H1 (cell line): ENCODE data around the gene CD79A. TPM values are rescaled to one million over a fixed set of nuclear protein-coding genes. Genes with fewer than 3 reads are reported as not detected.
A peak's percentile ranks its signal among the peaks of the same experiment; 100 is the strongest.

Experiments used
- CTCF ChIA-PET: fragments of 300-600 bp; sonication (Branson Sonifier 250); formaldehyde crosslinking; loops from one replicate; lab custom pipeline; 2021; ENCODE audit not compliant: partially characterized antibody; lab: Charles Lee
- POLR2A ChIA-PET: fragments of 300-600 bp; sonication (Branson Sonifier 250); formaldehyde crosslinking; loops from one replicate; lab custom pipeline; 2021; ENCODE audit warnings: inconsistent platforms; ENCODE audit not compliant: partially characterized antibody; lab: Charles Lee
- DNase-seq, 2 experiments: peaks; one replicate each; pipeline versions ENCODE4 v3.0.0 to v3.0.0-alpha.2; 2010 to 2022; ENCODE audit warnings: low spot score in 2 of 2, low read depth in 1 of 2, mixed read lengths in 1 of 2
- FAIRE-seq: peaks from 2 replicates; lab custom pipeline; 2011; peaks lifted over from hg19 to GRCh38; lab: Jason Lieb, UNC
- H2AFZ ChIP-seq: 2 replicates; pipeline ENCODE4 v1.8.1; 2012; ENCODE audit warnings: low read length, inconsistent platforms
- H2AK5ac ChIP-seq: 2 replicates; pipeline ENCODE4 v1.6.1; 2013; ENCODE audit warnings: low read depth, low read length
- H2BK120ac ChIP-seq: replicated peaks from 2 replicates; pipeline ENCODE3; 2013; ENCODE audit warnings: low read depth, low read length, inconsistent platforms
- H2BK12ac ChIP-seq: 2 replicates; pipeline ENCODE4 v1.6.1; 2013; ENCODE audit warnings: low read depth, low read length
- H2BK15ac ChIP-seq: 2 replicates; pipeline ENCODE4 v1.6.1; 2013; ENCODE audit warnings: low read length
- H2BK20ac ChIP-seq: 2 replicates; pipeline ENCODE4 v1.6.1; 2013; ENCODE audit warnings: low read length
- H2BK5ac ChIP-seq: 2 replicates; pipeline ENCODE4 v1.6.1; 2013; ENCODE audit warnings: low read depth, low read length
- H3K14ac ChIP-seq: 2 replicates; pipeline ENCODE4 v1.6.1; 2013; ENCODE audit warnings: inconsistent platforms; ENCODE audit not compliant: insufficient read length
- H3K18ac ChIP-seq: 2 replicates; pipeline ENCODE4 v1.6.1; 2013; ENCODE audit warnings: low read length; ENCODE audit errors: extremely low read depth
- H3K23ac ChIP-seq: 2 replicates; pipeline ENCODE4 v1.6.1; 2013; ENCODE audit warnings: inconsistent platforms; ENCODE audit not compliant: insufficient read length
- H3K23me2 ChIP-seq: 2 replicates; pipeline ENCODE4 v1.6.1; 2013; ENCODE audit warnings: low read depth, low read length
- H3K27ac ChIP-seq: 2 replicates; pipeline ENCODE4 v1.6.1; 2011; ENCODE audit warnings: low read depth, low read length, inconsistent platforms
- H3K27me3 ChIP-seq, 4 experiments: replicated peaks in 1 of 4; 1 replicate in 1 of 4; 2 replicates in 3 of 4; pipeline versions ENCODE4 v1.6.1 to v1.8.1; 2011 to 2013; ENCODE audit warnings: low read length in 3 of 4, mild to moderate bottlenecking in 3 of 4, inconsistent platforms in 2 of 4, mixed read lengths in 2 of 4, moderate library complexity in 1 of 4; ENCODE audit not compliant: control insufficient read depth in 3 of 4, insufficient read depth in 3 of 4; ENCODE audit errors: extremely low read depth in 1 of 4
- H3K36me3 ChIP-seq, 4 experiments: 2 replicates each; pipeline versions ENCODE4 v1.6.1 to v1.8.1; 2011 to 2013; ENCODE audit warnings: mild to moderate bottlenecking in 4 of 4, low read length in 3 of 4, moderate library complexity in 2 of 4, control low read depth in 1 of 4, inconsistent platforms in 1 of 4; ENCODE audit not compliant: insufficient read depth in 4 of 4, control insufficient read depth in 2 of 4
- H3K4ac ChIP-seq: replicated peaks from 2 replicates; pipeline ENCODE3; 2013; ENCODE audit warnings: low read length, low read depth, mixed read lengths, inconsistent platforms; ENCODE audit not compliant: insufficient read length
- H3K4me1 ChIP-seq, 4 experiments: replicated peaks in 1 of 4; 1 replicate in 1 of 4; 2 replicates in 3 of 4; pipeline versions ENCODE4 v1.6.1 to v1.8.1; 2011 to 2013; ENCODE audit warnings: low read length in 3 of 4, inconsistent platforms in 2 of 4, mixed read lengths in 1 of 4; ENCODE audit not compliant: insufficient read depth in 4 of 4, control insufficient read depth in 3 of 4
- H3K4me2 ChIP-seq, 2 experiments: 2 replicates each; pipeline versions ENCODE4 v1.6.1 to v1.8.1; 2011 to 2013; ENCODE audit warnings: low read depth in 2 of 2, low read length in 2 of 2, control low read depth in 1 of 2, inconsistent platforms in 1 of 2, mild to moderate bottlenecking in 1 of 2; ENCODE audit not compliant: insufficient read depth in 1 of 2
- H3K4me3 ChIP-seq, 4 experiments: fragments of 200-600, 300-600 bp in 1 of 4; sonication (generic), shearing (Covaris generic), sonication (Bioruptor Twin) in 1 of 4; 2 replicates each; pipeline versions ENCODE4 v1.5.1 to v1.8.1; 2011 to 2016; ENCODE audit warnings: low read length in 4 of 4, low read depth in 3 of 4, control low read depth in 2 of 4, inconsistent platforms in 2 of 4, mild to moderate bottlenecking in 2 of 4, mixed read lengths in 1 of 4, moderate library complexity in 1 of 4; ENCODE audit not compliant: insufficient read depth in 2 of 4; ENCODE audit errors: extremely low read depth in 1 of 4
- H3K56ac ChIP-seq: replicated peaks from 2 replicates; pipeline ENCODE3; 2013; ENCODE audit warnings: low read depth, mild to moderate bottlenecking, mixed read lengths, low read length, inconsistent platforms; ENCODE audit not compliant: insufficient read length
- H3K79me1 ChIP-seq: 2 replicates; pipeline ENCODE4 v1.6.1; 2013; ENCODE audit warnings: low read depth, low read length, control low read depth
- H3K79me2 ChIP-seq, 2 experiments: 2 replicates each; pipeline versions ENCODE4 v1.6.1 to v1.8.1; 2012 to 2013; ENCODE audit warnings: low read length in 2 of 2, mild to moderate bottlenecking in 2 of 2, inconsistent platforms in 1 of 2; ENCODE audit not compliant: insufficient read depth in 2 of 2, control insufficient read depth in 1 of 2
- H3K9ac ChIP-seq, 4 experiments: replicated peaks in 1 of 4; 1 replicate in 1 of 4; 2 replicates in 3 of 4; pipeline versions ENCODE4 v1.6.1 to v1.8.1; 2011 to 2013; ENCODE audit warnings: low read depth in 3 of 4, low read length in 3 of 4, control low read depth in 2 of 4, mild to moderate bottlenecking in 2 of 4, moderate library complexity in 2 of 4, inconsistent platforms in 1 of 4; ENCODE audit errors: extremely low read depth in 1 of 4
- H3K9me3 ChIP-seq, 2 experiments: 2 replicates each; pipeline versions ENCODE4 v1.6.1 to v1.8.1; 2012 to 2013; ENCODE audit warnings: mild to moderate bottlenecking in 2 of 2, moderate library complexity in 2 of 2, control low read depth in 1 of 2, inconsistent platforms in 1 of 2, low read depth in 1 of 2, low read length in 1 of 2, mixed read lengths in 1 of 2; ENCODE audit not compliant: insufficient read depth in 2 of 2
- H4K20me1 ChIP-seq, 2 experiments: replicated peaks in 1 of 2; 2 replicates each; pipeline versions ENCODE3 to v1.8.1; 2011 to 2013; ENCODE audit warnings: inconsistent platforms in 2 of 2, low read length in 2 of 2, mild to moderate bottlenecking in 1 of 2; ENCODE audit not compliant: insufficient read depth in 2 of 2, control insufficient read depth in 1 of 2
- H4K5ac ChIP-seq: 2 replicates; pipeline ENCODE4 v1.6.1; 2013; ENCODE audit warnings: low read length, low read depth, mixed read lengths, inconsistent platforms; ENCODE audit not compliant: insufficient read length
- H4K8ac ChIP-seq: 2 replicates; pipeline ENCODE4 v1.8.0; 2013; ENCODE audit warnings: mild to moderate bottlenecking, moderate library complexity, low read length, inconsistent platforms; ENCODE audit not compliant: insufficient read depth; ENCODE audit errors: extremely low read depth
- H4K91ac ChIP-seq: replicated peaks from 2 replicates; pipeline ENCODE3; 2013; ENCODE audit warnings: low read length, mixed read lengths, inconsistent platforms; ENCODE audit not compliant: insufficient read length
- TBP ChIP-seq: IDR thresholded peaks from 2 replicates; pipeline ENCODE4 v1.6.1; 2011; ENCODE audit warnings: low read depth, low read length, improper control_type of control experiment
- YY1 ChIP-seq: IDR thresholded peaks from 2 replicates; pipeline ENCODE4 v1.6.1; 2011; ENCODE audit warnings: low read depth, mild to moderate bottlenecking, low read length
- WGBS, 2 experiments: shearing (Covaris generic) in 1 of 2; methylation state at CpG; one replicate each; pipeline versions ENCODE4 v1.1.6 to v1.1.7; 2013 to 2015; ENCODE audit warnings: low lambda C conversion rate in 2 of 2, mixed read lengths in 2 of 2, inconsistent platforms in 1 of 2, low coverage in 1 of 2, missing lambda C conversion rate in 1 of 2; ENCODE audit not compliant: insufficient replicate concordance in 2 of 2, insufficient coverage in 1 of 2, insufficient read length in 1 of 2; ENCODE audit errors: extremely low coverage in 1 of 2, missing lambda C conversion rate in 1 of 2; 5-methylcytosine and 5-hydroxymethylcytosine counted together
- polyA plus RNA-seq, 7 experiments: library from polyadenylated mRNA; depleted of rRNA in 3 of 7; stranded (reverse) in 5 of 7; unstranded in 2 of 7; fragments of >200 nt in 5 of 7; fragments of 200-250 nt in 2 of 7; gene quantifications; 1 replicate in 5 of 7; 2 replicates in 1 of 7; 4 replicates in 1 of 7; pipeline versions ENCODE4 v1.2.1 to v1.2.3, GENCODE V29; 2011 to 2013; ENCODE audit warnings: missing spikeins in 2 of 7, mixed read lengths in 2 of 7
- total RNA-seq: library from RNA; stranded (reverse); fragmentation: NEBNext Ultra II Directional; extraction: Animal tissue kit (Norgen Biotek cat#: 25700); gene quantifications from 2 replicates; pipeline ENCODE4 v1.2.1, GENCODE V29; 2021
- TF ChIP-seq, protein P1 (sequence below): IDR thresholded peaks from 2 replicates; pipeline ENCODE4 v1.6.1; 2012; ENCODE audit warnings: inconsistent platforms
- TF ChIP-seq, protein P2 (sequence below): IDR thresholded peaks from 2 replicates; pipeline ENCODE4 v1.6.1; 2012; ENCODE audit warnings: inconsistent platforms

Gene CD79A
- total and polyA plus RNA-seq, 2 of the 8 experiments (the other 6 are each of a cell fraction or from before 2014, with no cell fraction given) = 0.54 to 0.77 TPM

- WGBS, 2 experiments = 5% methylated on average over 23 of the region's 23 CpGs; no CpG with 5 or more reads in 1 of the 2 experiments
- peak overlapping the region; percentile 10 for H4K5ac ChIP-seq
- H3K4me1 ChIP-seq = peaks cover 3 to 21% (median 12%) of the 10 kb centered on the region in 4 experiments
- H3K9ac ChIP-seq = peak overlapping the region in 3 of 4 experiments; percentile 5 to 39 (median 23); a peak in 3 of 7 replicates
- H4K20me1 ChIP-seq = peaks cover 3% of the 10 kb centered on the region in 2 experiments
- peak overlapping the region; percentile 79; the same call in 1 of the 2 replicates for H2AFZ ChIP-seq
- DNase-seq (no peak), FAIRE-seq (no peak)
- H3K36me3 ChIP-seq = no peaks in the 10 kb centered on the region
- peaks cover 2% of the 10 kb centered on the region; the same call in 1 of the 2 replicates for H3K79me1 ChIP-seq
- no peak overlapping the region for H3K23ac ChIP-seq
- H3K4ac ChIP-seq = no peak overlapping the region
- no peaks in the 10 kb centered on the region for H3K9me3 ChIP-seq
- TF ChIP-seq, protein P1, sequence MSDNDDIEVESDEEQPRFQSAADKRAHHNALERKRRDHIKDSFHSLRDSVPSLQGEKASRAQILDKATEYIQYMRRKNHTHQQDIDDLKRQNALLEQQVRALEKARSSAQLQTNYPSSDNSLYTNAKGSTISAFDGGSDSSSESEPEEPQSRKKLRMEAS = peak; percentile 56; the same call in 1 of the 2 replicates
- no peak for TF ChIP-seq YY1
- TF ChIP-seq TBP = no peak
- TF ChIP-seq, protein P2, sequence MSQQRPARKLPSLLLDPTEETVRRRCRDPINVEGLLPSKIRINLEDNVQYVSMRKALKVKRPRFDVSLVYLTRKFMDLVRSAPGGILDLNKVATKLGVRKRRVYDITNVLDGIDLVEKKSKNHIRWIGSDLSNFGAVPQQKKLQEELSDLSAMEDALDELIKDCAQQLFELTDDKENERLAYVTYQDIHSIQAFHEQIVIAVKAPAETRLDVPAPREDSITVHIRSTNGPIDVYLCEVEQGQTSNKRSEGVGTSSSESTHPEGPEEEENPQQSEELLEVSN = peak; percentile 43; the same call in 1 of the 2 replicates
- peak overlapping the region; percentile 25 for H3K18ac ChIP-seq
- H2BK5ac ChIP-seq = no peak overlapping the region
- H2BK12ac ChIP-seq = peak overlapping the region; percentile 87; the same call in 1 of the 2 replicates
- CTCF ChIA-PET = interaction anchor here (0.9 to 4.3 kb wide), 5 partner anchors 10 to 75 kb away, joined by 3 to 26 read pairs (median 3); partner anchors contain the start of gene RABAC1
- peak overlapping the region; percentile 52 for H4K91ac ChIP-seq
- peak overlapping the region; percentile 90; the same call in 1 of the 2 replicates for H2AK5ac ChIP-seq
- peak overlapping the region; percentile 89 for H3K4me2 ChIP-seq
- no peak overlapping the region for H3K27ac ChIP-seq
- POLR2A ChIA-PET = interaction anchor here (0.7 to 13.9 kb wide), 6 partner anchors 12 to 457 kb away, joined by 3 to 298 read pairs (median 4); partner anchors contain the start of genes B3GNT8 and RPS19
- H3K23me2 ChIP-seq = peaks cover 16% of the 10 kb centered on the region; the same call in 1 of the 2 replicates
- peaks cover 0 to 3% of the 10 kb centered on the region in 2 experiments; a peak in 1 of 4 replicates for H3K79me2 ChIP-seq
- H2BK15ac ChIP-seq = no peak overlapping the region
- no peak overlapping the region for H2BK20ac ChIP-seq
- H3K14ac ChIP-seq = no peak overlapping the region
- peaks cover 1 to 18% (median 17%) of the 10 kb centered on the region in 4 experiments; a peak in 6 of 7 replicates for H3K27me3 ChIP-seq
- H4K8ac ChIP-seq = peak overlapping the region; percentile 63; the same call in 1 of the 2 replicates
- H3K56ac ChIP-seq = peak overlapping the region; percentile 26
- H3K4me3 ChIP-seq = peak overlapping the region; percentile 70 to 97 (median 84)
- H2BK120ac ChIP-seq = no peak overlapping the region
Observed at GRCh38 chr19:41883463-41883820, 6.4 kb downstream of the CD79A start.
